ENCODE results near the gene SLC5A6. TPM values are rescaled to one million over a fixed set of nuclear protein-coding genes. Genes with fewer than 3 reads are reported as not detected.

SLC5A6 gene
- total and polyA plus RNA-seq, 2 of the 4 experiments (the other 2 are of a cell fraction): 28.8 to 34.2 TPM

DNA sequence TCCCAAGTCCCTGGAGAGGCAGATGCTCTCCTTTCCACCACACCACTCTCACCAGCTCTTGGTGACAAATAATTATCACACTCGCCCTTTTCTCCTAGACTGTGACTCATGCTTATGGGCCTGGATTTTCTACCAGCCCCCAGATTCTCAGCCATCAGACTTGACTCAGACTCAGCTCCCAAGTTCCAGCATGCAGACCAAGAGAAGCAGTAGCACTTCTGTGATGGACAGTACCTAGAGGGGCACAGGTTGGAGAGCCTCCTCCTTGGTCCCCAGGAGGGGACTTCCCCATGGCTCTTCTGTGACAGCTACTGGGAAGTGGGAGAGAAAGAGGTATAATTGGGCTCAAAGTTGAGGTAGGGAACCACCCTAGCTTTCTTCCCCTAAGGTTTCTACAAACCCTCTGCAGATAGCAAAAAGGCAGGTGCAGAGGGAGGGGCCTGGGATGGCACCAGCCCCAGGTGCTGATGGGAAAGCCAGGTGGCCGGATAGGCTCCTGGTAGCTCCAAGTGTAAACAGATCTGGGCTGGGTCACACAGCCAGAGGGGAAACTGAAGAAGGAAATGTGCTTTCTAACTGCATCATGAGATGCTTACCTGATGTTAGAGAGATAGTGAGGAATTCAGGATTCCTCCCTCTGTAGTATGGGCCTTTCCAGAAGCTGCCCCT, 59.1 kb downstream of the SLC5A6 start:
- dilution Hi-C loops (cut with HindIII; ENCODE audit: low sequenced_read_pairs, unreplicated experiment): no loop called here
- Histone ChIP-seq H4K91ac (ENCODE audit: insufficient read depth, low read depth, low read length) (no peak overlapping the region), H2BK15ac (ENCODE audit: low read depth, low read length) (no peak overlapping the region), H3K36me3 (ENCODE audit: control insufficient read depth, insufficient read depth, low read length) (no peaks in the 10 kb centered on the region), H4K20me1 (ENCODE audit: insufficient read depth, low read length) (no peaks in the 10 kb centered on the region; the same call in 1 of the 2 replicates), H2AK9ac (replicated peaks; ENCODE audit: low read depth, low read length, poor library complexity) (no peak overlapping the region), H2AFZ (replicated peaks; ENCODE audit: low read length, poor library complexity) (no peak overlapping the region), H3K9ac (ENCODE audit: low read depth, low read length) (no peak overlapping the region), H2AK5ac (ENCODE audit: low read depth, low read length) (no peak overlapping the region), H3K79me1 (ENCODE audit: low read depth in 1 of 2, low read length in 2 of 2) (no peaks in the 10 kb centered on the region), H3K14ac (replicated peaks; ENCODE audit: low read depth, low read length) (no peak overlapping the region), H3K27me3 (ENCODE audit: control insufficient read depth, insufficient read depth, low read length) (peaks cover 35% of the 10 kb centered on the region), H3K56ac (ENCODE audit: extremely low read depth, insufficient read depth, low read length) (no peak overlapping the region), H3K9me1 (ENCODE audit: insufficient read depth, low read length) (no peaks in the 10 kb centered on the region; the same call in 1 of the 2 replicates), H4K5ac (ENCODE audit: low read depth, low read length) (no peak overlapping the region), H3K4ac (ENCODE audit: low read depth, low read length) (no peak overlapping the region), H3K4me1 (ENCODE audit: control insufficient read depth, insufficient read depth, low read length) (no peaks in the 10 kb centered on the region), H4K8ac (ENCODE audit: low read depth in 2 of 2, low read length in 2 of 2) (no peak overlapping the region), H2BK20ac (ENCODE audit: low read depth, low read length) (no peak overlapping the region), H3K9me3 (ENCODE audit: control insufficient read depth, insufficient read depth, low read length) (no peaks in the 10 kb centered on the region), H2BK120ac (ENCODE audit: low read depth, low read length) (no peak overlapping the region), H3K4me3 (ENCODE audit: insufficient read depth, low read depth, low read length) (no peak overlapping the region), H3K23ac (ENCODE audit: low read depth, low read length) (no peak overlapping the region), H3K4me2 (ENCODE audit: low read depth, low read length) (no peak overlapping the region), H3K18ac (ENCODE audit: low read depth, low read length) (no peak overlapping the region), H3K27ac (ENCODE audit: insufficient read depth, low read length) (no peak overlapping the region), H2BK5ac (ENCODE audit: low read depth, low read length, poor library complexity, severe bottlenecking) (no peak overlapping the region)
- POLR2A ChIA-PET (ENCODE audit: unreplicated experiment): no interaction called here
- in situ Hi-C loops (cut with MboI; ENCODE audit: low sequenced_read_pairs): no loop called here
- intact Hi-C loops (cut with micrococcal nuclease): no loop called here
- BruUV-seq (replicated peaks): no TSS peak
- TF ChIP-seq NFE2L2 (IDR thresholded peaks at IDR 0.05; ENCODE audit: low read depth, low read length): no peak
- TF ChIP-seq FOS (IDR thresholded peaks at IDR 0.05; ENCODE audit: low read depth, low read length): peak; percentile 29; the same call in 1 of the 2 replicates
- 33% methylated on average over 1 of the region's 2 CpGs; no CpG with 5 or more reads in 1 of the 2 experiments for WGBS, 2 experiments (ENCODE audit: extremely low coverage in 2 of 2, insufficient read length in 1 of 2)
- CTCF ChIA-PET: no interaction called here
- peak; percentile 54 for ATAC-seq (ENCODE audit: low read depth)
- DNase-seq: peak; percentile 48

All from IMR-90 (cell line).